RWPE2 (cell line): Measurements from ENCODE around the gene SHC2.

Experiments used
- ATAC-seq: fragments of 200-7000 bp; cut with Tn5 transposase; 3 replicates; pipeline ENCODE4 v1.9.1; 2021; ENCODE audit warnings: low read depth
- DNase-seq: peaks from one replicate; pipeline ENCODE4 v3.0.0-alpha.2; 2020; ENCODE audit warnings: low spot score
- H3K27ac ChIP-seq: fragments of 450-650 bp; 2 replicates; pipeline ENCODE4 v1.5.1; 2017; ENCODE audit warnings: mild to moderate bottlenecking; ENCODE audit not compliant: poor library complexity, severe bottlenecking
- H3K27me3 ChIP-seq: fragments of 250-450 bp; sonication (Bioruptor Pico); 2 replicates; pipeline ENCODE4 v1.5.1; 2021; ENCODE audit warnings: mild to moderate bottlenecking, moderate library complexity; ENCODE audit not compliant: insufficient read depth, poor library complexity, severe bottlenecking
- H3K36me3 ChIP-seq: fragments of 250-450 bp; sonication (Bioruptor Pico); 2 replicates; pipeline ENCODE4 v1.5.1; 2020; ENCODE audit warnings: low read depth, mild to moderate bottlenecking, moderate library complexity
- H3K4me1 ChIP-seq: fragments of 250-450 bp; sonication (Bioruptor Pico); 2 replicates; pipeline ENCODE4 v1.5.1; 2021; ENCODE audit warnings: mild to moderate bottlenecking, moderate library complexity; ENCODE audit not compliant: insufficient read depth, poor library complexity, severe bottlenecking
- H3K4me3 ChIP-seq: fragments of 250-450 bp; sonication (Bioruptor Pico); 2 replicates; pipeline ENCODE4 v1.5.1; 2021; ENCODE audit warnings: mild to moderate bottlenecking, moderate library complexity; ENCODE audit not compliant: severe bottlenecking
- H3K9me3 ChIP-seq: fragments of 250-450 bp; sonication (Bioruptor Pico); 2 replicates; pipeline ENCODE4 v1.5.1; 2021; ENCODE audit warnings: mild to moderate bottlenecking, moderate library complexity; ENCODE audit not compliant: severe bottlenecking
- TF ChIP-seq, protein P1 (sequence below): fragments of 450-650 bp; IDR thresholded peaks from one replicate; pipeline ENCODE4 v1.5.1; 2017; ENCODE audit warnings: mild to moderate bottlenecking, moderate library complexity; ENCODE audit not compliant: poor library complexity, severe bottlenecking

SHC2 gene

DNA sequence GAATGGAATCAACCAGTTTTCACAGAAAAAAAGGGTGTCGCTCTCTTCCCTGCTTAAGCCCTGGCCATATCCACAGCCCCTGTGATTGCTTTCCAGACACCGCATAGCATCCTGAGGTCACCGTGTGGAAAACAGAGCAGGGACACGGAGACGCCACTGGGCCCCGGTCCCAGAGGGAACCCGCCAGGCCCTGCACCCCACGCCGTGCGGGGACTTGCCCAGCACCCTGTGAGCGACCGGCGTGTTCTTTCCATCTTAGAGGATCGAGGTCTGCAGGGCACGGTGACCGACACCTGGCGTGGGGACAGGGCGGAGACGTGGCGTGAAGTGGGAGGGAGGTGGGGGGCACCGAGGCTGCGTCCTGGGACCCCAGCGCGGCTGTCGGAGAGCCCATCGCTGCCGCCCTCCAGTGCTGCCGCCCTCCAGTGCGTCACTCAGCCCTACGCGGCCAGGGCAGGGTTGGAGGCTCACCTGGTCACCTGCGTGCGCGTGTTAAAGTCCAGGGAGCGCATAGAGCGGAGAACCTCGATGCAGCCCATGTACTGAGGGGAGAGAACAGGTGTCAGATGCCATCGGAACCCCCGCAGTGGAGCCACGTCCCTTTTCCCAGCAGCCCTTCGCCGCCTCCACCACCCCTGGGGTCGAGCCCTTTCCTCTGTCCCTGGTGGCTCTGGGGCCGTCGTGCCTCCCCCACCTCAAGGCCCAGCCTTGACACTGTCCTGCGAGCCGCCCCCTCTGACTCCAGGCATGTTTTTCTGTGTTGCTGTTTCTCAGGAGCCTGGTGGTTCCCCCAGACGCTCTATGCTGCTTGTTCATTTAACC lies 20.2 kb downstream of the SHC2 start:
- H3K27ac ChIP-seq = no peak overlapping the region
- H3K4me1 ChIP-seq = no peaks in the 10 kb centered on the region
- TF ChIP-seq, protein P1, sequence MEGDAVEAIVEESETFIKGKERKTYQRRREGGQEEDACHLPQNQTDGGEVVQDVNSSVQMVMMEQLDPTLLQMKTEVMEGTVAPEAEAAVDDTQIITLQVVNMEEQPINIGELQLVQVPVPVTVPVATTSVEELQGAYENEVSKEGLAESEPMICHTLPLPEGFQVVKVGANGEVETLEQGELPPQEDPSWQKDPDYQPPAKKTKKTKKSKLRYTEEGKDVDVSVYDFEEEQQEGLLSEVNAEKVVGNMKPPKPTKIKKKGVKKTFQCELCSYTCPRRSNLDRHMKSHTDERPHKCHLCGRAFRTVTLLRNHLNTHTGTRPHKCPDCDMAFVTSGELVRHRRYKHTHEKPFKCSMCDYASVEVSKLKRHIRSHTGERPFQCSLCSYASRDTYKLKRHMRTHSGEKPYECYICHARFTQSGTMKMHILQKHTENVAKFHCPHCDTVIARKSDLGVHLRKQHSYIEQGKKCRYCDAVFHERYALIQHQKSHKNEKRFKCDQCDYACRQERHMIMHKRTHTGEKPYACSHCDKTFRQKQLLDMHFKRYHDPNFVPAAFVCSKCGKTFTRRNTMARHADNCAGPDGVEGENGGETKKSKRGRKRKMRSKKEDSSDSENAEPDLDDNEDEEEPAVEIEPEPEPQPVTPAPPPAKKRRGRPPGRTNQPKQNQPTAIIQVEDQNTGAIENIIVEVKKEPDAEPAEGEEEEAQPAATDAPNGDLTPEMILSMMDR = no peak
- DNase-seq (no peak), ATAC-seq (no peak)
- no peaks in the 10 kb centered on the region for H3K36me3 ChIP-seq
- H3K27me3 ChIP-seq = no peaks in the 10 kb centered on the region
- H3K9me3 ChIP-seq = no peaks in the 10 kb centered on the region
- no peak overlapping the region for H3K4me3 ChIP-seq

- H3K27me3 ChIP-seq = no peaks in the 10 kb centered on the region
- no peak overlapping the region for H3K27ac ChIP-seq
- ATAC-seq (no peak), DNase-seq (no peak)
- H3K36me3 ChIP-seq = no peaks in the 10 kb centered on the region
- H3K4me1 ChIP-seq = no peaks in the 10 kb centered on the region
- H3K4me3 ChIP-seq = no peak overlapping the region
- TF ChIP-seq, protein P1 = no peak
- no peaks in the 10 kb centered on the region for H3K9me3 ChIP-seq
Observed at GRCh38 chr19:439167-439900, 21.5 kb downstream of the SHC2 start.

GRCh38 chr19:438416-438958 lies 22.3 kb downstream of the SHC2 start:
- DNase-seq (no peak), ATAC-seq (no peak)
- no peak overlapping the region for H3K27ac ChIP-seq
- no peaks in the 10 kb centered on the region for H3K36me3 ChIP-seq
- TF ChIP-seq, protein P1 = no peak
- H3K4me1 ChIP-seq = no peaks in the 10 kb centered on the region
- H3K9me3 ChIP-seq = no peaks in the 10 kb centered on the region
- no peak overlapping the region for H3K4me3 ChIP-seq
- no peaks in the 10 kb centered on the region for H3K27me3 ChIP-seq

DNA sequence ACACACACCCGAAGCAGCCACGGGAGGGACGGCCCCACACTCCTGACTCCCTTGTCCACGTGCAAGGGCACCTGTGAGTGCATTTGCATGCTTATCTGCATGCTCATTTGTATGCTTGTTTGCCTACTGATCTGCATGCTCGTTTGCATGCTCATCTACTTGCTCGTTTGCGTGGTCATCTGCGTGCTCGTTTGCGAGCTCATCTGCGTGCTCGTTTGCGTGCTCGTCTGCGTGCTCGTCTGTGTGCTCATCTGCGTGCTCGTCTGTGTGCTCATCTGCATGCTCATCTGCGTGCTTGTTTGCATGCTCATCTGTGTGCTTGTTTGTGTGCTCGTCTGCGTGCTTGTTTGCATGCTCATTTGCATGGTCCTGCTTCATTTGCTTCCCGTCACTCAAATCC lies 23.8 kb downstream of the SHC2 start:
- TF ChIP-seq, protein P1 = no peak
- Histone ChIP-seq H3K4me1 (no peaks in the 10 kb centered on the region), H3K27ac (no peak overlapping the region), H3K4me3 (no peak overlapping the region), H3K36me3 (no peaks in the 10 kb centered on the region), H3K27me3 (no peaks in the 10 kb centered on the region), H3K9me3 (no peaks in the 10 kb centered on the region)
- DNase-seq = no peak
- ATAC-seq = no peak
